GM18951 (cell line): ENCODE results near the gene STUB1.
A peak's percentile ranks its signal among the peaks of the same experiment; 100 is the strongest.

ENCODE experiments used
- POLR2A ChIP-seq: IDR thresholded peaks from 4 replicates; pipeline ENCODE4 v1.6.1; 2011; ENCODE audit warnings: mild to moderate bottlenecking; ENCODE audit not compliant: insufficient read length, insufficient read depth; ENCODE audit errors: extremely low read depth
- in situ Hi-C: fragments of 300-500 bp; cut with MboI; formaldehyde crosslinking; loops from one replicate; pipeline ENCODE4 v1.12.0; 2022; ENCODE audit warnings: low sequenced_read_pairs, mixed read lengths, inconsistent platforms; ENCODE audit not compliant: unreplicated experiment

STUB1 gene

DNA sequence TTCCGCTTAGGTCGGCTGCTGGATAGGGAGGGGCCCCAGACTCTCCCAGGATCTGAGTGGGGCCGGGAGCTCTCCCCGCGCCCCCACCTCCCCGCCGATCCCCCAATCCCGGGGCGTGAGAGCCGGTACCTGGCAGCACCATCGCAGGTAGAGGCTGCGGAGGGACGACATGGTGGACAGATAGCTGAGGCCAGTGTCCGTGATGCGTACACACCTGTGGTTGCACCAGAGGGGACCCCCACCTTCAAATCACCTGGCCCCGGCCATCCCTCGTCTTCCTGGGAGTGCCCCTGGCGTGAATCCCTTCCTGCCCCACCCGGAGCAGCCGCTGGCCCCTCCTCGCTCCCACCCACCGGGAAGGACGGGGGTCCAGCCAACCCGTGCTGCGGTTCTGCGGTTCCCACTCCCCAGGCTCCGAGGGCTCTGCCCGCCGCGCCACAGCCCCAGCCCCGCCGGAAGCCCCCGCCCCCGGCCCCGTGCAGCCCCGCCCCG is 14.7 kb downstream of the STUB1 start:
- in situ Hi-C loops: no loop called here
- no peak for TF ChIP-seq POLR2A

DNA sequence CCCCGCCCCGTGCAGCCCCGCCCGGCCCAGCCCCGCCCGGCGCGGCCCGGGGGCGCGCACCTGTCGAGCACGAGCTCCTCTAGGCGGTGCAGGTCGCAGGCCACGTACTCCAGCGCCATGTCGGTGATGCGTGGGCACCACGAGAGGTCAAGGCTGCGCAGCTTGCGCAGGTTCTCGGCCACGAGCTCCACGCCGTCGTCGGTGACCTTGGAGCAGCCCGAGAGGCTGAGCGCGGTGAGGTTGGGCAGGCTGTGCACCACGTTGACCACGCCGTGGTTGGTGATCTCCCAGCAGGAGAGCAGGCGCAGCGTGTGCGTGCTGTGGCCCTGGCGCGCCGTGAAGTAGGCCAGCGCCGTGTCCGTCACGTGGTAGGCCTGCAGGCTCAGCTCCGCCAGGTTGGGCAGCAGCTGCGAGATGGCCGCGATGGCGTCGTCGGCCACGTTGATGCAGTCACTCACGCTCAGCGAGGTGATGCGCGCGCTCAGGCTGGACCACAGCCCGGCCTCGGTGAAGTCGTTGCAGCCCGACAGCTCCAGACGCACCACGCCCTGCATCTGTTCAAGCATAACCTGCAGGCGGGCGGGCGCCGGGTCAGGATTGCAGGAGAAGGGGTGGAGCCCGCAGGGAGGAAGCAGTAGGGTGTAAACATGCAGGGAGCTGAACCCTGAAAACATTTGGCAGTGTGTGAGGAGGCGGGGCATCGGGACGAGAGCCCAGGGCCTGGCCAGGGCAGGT is 15.3 kb downstream of the STUB1 start:
- peak; percentile 43 for TF ChIP-seq POLR2A
- in situ Hi-C loops: no loop called here

DNA sequence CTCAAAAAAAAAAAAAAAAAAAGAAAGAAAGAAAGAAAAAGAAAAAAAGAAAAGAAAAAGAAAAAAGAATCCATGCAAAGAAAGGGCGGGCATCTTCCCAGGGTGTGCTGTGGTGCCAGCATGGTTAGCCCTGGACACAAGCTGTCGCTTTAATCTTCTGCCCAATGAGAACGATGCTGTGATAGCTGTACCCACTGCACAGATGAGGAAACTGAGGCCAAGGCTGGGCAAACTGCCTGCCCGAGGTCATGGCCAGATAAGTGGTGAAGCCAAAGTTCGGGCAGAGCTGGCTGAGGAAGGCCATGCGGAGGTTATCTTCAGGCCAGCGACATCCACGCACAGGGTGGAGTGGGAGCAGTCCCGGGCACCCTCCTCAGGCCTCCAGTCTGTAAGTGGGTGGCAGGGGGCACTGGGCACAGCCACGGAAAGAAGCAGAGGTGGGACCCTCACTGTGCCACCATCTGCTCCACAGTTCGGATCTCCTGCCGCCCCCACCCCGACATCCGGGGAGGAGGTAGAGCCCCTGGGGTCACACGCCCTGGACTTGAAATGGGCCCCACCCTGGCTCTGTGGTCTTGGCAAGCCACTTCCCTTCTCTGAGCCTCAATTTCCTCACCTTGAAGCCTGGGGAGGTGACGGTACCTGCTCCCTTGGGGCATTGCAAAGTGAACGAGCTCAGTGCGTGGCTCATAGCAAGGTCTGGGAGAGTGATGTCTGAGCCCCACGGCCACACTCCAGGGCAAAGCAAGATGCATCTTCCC is 18.9 kb downstream of the STUB1 start:
- no peak for TF ChIP-seq POLR2A
- in situ Hi-C loops: no loop called here

DNA sequence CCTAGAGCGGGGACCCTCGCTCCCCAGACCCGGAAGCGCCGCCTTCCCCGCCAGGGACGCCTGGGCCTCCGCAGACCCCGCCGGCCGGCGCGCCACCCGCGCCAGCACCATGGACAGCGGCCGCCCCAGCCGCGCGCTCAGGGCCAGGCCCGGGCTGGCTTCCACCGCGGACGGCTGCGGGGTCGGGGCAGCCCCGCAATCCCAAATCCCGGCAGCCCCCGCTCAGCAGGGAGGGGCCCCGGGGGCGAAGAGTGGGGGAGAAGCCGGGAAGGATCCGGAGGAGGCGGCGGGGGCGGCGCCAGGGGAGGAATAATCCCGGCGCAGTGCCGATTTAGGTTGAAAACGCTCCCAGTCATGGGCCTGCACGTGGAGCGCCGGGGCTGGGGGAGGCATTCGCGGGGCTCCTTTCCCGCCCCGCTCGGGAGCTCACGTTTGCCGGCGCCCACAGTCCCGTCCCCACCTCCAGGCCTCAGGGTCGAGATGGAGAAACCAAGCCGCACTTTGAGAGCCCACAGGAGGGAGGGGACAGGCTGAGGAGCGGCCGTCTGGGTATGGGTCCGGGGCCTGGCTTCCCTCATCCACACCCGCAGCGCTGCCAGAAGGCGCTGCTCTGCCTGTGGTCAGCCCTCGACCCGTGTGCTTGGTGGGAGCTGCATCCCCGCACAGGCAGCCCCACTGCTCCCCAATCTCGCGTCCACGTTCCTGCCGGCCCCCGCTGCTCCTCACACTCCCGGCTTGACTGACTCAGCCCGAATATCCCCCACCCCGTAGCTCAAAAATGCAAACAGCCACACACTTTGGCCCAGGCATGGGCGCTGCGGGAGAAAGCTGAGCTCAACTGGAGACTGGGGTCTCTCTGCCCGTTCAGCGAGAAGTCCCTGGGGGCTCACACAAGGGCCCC is 20.7 kb downstream of the STUB1 start:
- in situ Hi-C loops: no loop called here

DNA sequence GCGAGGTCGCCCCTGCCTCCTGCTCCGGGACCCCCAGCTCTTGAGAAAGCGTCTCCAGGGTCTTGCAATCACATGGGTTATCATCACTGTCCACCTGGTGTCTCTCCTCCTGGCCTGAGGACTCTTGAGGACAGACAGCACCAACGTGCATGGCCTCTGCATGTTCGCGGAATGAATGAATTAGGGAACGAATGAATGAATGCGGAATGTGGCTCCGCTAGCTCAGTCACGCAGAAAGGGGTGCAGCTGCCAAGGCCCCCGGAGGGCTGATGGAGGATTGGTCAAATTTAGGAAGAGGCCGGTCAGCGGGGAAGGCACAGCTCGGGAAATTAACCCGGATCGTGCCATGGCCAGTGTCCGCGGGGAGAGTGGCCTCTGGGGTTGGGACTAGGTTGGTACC is 22.1 kb downstream of the STUB1 start:
- TF ChIP-seq POLR2A: no peak
- in situ Hi-C loops: no loop called here

More for the DNA sequence above, 20.7 kb downstream of the STUB1 start:
- no peak for TF ChIP-seq POLR2A

DNA sequence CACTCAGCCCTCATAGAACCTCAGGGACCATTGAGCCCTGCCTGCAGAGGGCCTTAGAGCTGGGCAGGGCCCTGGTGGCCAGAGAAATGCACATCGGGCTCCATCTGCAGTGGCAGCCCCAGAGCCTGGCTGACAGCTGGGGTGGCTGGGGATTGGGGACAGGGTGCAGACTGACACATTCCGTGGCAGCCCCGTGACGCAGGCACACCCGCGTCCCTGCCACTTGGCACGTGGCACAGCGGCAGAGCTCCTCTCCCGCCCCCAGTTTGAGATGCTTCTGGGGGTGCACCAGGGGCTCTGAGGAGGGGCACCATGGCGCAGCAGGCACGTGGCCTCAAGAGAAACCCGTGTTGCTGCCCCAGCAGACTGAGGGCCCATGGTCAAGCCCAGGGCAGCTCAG is 23.2 kb downstream of the STUB1 start:
- in situ Hi-C loops: no loop called here
- TF ChIP-seq POLR2A: no peak

DNA sequence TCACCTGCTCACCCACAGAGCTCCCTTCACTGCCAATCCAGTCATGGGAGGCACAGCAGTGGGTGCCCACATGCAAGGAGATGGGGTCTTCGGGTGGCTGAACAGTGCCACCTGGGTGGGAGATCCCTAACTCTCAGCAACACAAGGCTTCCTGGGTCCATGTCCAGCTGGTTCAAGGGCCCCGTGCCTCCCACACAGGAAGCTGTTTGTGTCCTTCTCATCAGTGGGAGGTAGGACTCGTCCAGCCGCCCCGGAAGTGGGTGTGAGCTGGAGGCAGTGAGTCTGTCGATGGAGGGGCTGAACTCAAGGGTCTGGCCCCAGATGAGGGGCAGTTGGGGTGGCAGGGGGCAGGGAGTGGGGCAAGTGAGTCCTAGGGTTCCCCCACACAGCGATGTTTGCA is 23.8 kb downstream of the STUB1 start:
- in situ Hi-C loops: no loop called here
- no peak for TF ChIP-seq POLR2A

DNA sequence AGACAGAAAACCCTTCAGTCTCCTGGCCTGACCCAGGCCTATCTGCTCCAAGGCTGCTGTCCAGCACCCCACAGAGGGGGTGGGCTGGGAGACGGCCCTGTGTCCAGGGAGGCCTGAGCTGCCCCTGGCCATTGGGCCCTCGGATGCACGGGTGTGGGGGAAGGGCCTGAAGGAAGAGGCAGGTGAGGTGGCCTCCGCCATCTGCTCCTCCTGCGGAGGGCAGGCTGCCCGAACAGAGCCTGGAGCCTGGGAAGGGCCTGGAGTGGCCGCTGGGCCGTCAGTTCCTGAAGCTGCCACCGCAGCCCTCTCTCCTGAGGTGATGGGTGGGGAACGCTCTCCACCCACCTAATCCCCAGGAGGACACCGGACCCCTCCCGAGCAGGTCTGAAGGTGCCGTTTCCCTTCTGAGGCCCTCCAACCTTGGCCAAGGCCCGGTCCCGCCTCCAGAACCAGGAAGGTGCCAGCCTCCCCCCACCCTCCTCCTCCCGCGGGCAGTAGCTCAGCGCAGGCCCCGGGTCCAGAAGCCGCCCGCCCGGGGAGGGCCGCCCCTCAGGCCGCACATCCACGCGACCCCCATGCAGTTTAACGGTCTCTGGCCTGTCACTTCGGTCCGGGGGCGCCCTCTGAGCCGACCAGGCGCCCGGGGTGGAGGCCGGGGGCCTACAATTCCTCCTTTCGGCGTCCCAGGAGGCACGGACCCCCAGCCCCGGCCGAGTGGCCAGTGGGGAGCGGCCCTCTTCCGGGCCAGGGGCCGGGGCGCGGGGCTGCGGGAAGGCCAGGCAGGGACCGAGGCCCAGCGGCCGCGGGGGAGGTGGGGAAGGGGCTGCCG is 24.6 kb downstream of the STUB1 start:
- in situ Hi-C loops: no loop called here
- TF ChIP-seq POLR2A: no peak

DNA sequence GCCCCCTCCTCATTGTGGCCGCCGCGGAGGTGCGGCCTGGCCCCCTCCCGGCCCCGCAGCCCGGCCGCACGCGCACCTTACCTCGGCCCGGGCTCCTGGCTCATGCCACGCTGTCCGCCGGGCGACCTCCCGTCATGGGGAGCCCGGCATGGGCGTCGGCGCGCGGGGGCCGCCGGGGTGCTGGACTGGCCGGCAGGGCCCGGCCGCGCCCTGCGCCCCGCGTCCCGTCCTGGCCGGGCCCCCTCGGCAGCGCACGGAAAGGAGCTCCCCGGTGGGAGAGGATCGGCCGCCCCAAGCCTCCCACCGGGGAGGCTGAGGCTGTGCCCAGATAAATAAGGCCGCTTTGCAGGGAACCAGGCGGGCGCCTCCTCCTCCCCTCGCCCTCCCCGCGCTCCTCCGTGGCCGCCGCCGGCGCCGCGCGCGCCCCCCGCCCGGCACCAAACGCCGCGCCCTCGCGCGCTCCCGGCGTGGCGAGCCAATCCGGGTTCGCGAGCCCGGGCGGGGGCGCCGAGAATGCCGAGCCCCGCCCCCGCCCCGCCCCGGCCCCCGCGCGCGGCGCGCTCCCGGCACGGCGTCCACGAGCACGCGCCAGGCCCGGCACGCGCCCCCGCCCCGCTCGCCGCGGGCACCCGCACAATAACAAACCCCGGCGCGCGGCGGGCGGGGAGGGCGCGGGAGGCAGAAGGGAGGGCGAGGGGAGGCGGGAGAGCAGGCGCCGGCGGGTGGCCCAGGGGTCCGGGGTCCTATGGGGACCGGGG is 25.4 kb downstream of the STUB1 start, which contains the start of gene FBXL16:
TSS of gene FBXL16 (minus strand) at position 371 of the 758 bp plus-strand sequence. CDS start 8,396 bp downstream, outside the sequence.
- TF ChIP-seq POLR2A: no peak
- in situ Hi-C loops: no loop called here

DNA sequence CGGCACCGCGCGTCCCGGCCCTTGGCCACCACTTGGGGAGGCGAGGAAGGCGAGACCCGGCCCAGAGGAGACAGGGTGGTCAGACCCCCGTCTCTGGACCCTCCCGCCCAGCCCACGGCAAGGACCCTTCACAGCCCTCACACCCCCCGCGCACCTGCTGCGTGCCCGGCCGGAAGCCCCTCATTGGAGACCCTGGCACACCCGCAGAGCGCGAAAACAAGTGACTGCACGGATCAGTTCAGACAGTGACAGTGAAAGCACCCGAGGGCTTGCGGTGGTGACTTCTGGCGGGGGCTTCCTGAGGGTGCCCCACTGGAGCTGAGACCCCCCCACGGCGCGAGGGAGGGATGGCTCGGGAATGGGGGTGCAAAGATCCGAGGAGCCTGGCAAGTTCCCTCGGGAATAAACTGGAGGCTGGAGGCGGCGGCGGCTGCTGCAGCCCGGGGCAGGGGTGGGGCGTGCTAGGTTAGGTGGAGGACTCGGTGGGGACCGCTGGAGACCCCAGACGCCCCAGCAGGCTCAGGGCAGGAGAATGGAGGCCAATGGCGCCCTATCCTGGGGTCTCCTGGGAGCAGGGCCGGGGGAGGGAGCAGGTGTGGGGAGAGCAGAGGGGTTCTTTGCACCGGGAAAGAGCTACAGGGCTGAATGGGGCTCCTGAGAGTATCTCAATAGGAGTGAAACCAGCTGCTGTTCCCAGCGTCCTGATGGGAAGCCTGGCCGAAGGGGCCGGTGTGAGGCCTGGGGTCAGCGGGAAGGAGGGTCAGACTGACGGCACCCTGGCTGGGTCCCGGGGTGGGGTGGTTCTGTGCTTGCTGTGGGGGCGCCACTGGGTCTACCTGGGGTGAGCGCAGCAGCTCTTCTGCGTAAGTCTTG is 26.2 kb downstream of the STUB1 start:
- TF ChIP-seq POLR2A: no peak
- in situ Hi-C loops: no loop called here

DNA sequence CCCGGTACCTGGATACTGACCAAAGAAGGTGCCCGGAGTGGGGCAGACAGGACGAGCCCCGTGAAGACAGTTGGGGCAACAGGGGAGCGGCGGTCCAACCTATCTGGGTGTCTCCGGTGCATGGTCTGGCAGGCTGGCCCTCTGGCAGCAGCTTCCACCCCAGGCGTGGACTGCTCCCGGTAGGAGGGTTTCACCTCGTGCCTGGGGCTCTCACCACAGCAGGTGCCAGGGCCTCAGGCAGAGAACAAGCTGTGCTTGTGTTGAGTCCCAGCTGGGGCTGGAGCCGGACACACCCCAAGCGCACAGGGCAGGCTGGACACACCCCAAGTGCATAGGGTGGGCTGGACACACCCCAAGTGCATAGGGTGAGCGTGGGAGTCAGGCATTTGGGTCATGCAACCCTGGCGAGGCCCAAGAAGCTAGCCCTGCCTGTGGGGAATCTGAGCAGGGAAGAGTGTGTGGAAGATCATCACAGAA is 26.9 kb downstream of the STUB1 start:
- in situ Hi-C loops: no loop called here
- no peak for TF ChIP-seq POLR2A
